Measurements from ENCODE around the gene DDX31. TPM values are rescaled to one million over a fixed set of nuclear protein-coding genes. Genes with fewer than 3 reads are reported as not detected.

Gene DDX31
- total RNA-seq, 3 donors from 2014 or later = 41.0 to 44.8 (median 41.3) TPM

Other genes with a start within 250 kb of the DDX31 start
- not detected for gene BARHL1, start 87.4 kb downstream of the DDX31 start, total RNA-seq
- 10 to 100 TPM; 18.5 to 22.5 (median 22.0) TPM for gene GTF3C4, start 481 bp upstream of the DDX31 start, total RNA-seq
- not detected for gene AK8, start 208.3 kb upstream of the DDX31 start, total RNA-seq
- under 1 TPM; 0.42 to 0.82 (median 0.73) TPM for gene SPACA9, start 208.9 kb upstream of the DDX31 start, total RNA-seq